Tibial nerve (tissue), 4 donors: ENCODE measurements around the gene UQCRFS1.

Experiments
- CTCF ChIP-seq, 5 experiments: fragments of 200-600 bp in 3 of 5; fragments of 450-650 bp in 2 of 5; sonication (generic) in 3 of 5; IDR thresholded peaks; one replicate each; pipeline ENCODE4 v1.5.1; 2016 to 2019; ENCODE audit warnings: antibody characterized with exemption in 5 of 5, mild to moderate bottlenecking in 3 of 5, moderate library complexity in 2 of 5
- EP300 ChIP-seq, 2 donors: sonication (generic); formaldehyde crosslinking; IDR thresholded peaks; one replicate each; pipeline ENCODE4 v1.6.1; 2017; ENCODE audit warnings: antibody characterized with exemption in 2 of 2, mild to moderate bottlenecking in 1 of 2
- POLR2A ChIP-seq, 2 donors: fragments of 450-650 bp; IDR thresholded peaks; one replicate each; pipeline ENCODE4 v1.6.1; 2017; ENCODE audit warnings: antibody characterized with exemption in 2 of 2, mild to moderate bottlenecking in 2 of 2, moderate library complexity in 2 of 2

GRCh38 chr19:29211562-29212355 lies 1.2 kb downstream of the UQCRFS1 start:
- TF ChIP-seq CTCF (IDR thresholded peaks at IDR 0.05) (no peak), EP300 (IDR thresholded peaks at IDR 0.05) (no peak), POLR2A (IDR thresholded peaks at IDR 0.05) (no peak)
